GM13976 (cell line): ENCODE data around the gene KDM4C.

Source experiments
- DNase-seq: peaks from one replicate; pipeline ENCODE4 v3.0.0; 2012; ENCODE audit warnings: low spot score
- CTCF ChIP-seq: IDR thresholded peaks from 2 replicates; pipeline ENCODE4 v1.5.1; 2012; ENCODE audit warnings: borderline replicate concordance, mild to moderate bottlenecking; ENCODE audit not compliant: insufficient read depth; ENCODE audit errors: extremely low read depth, missing control alignments, control extremely low read depth
- in situ Hi-C: fragments of 300-500 bp; cut with MboI; formaldehyde crosslinking; loops from one replicate; pipeline ENCODE4 v1.12.0; 2022; ENCODE audit warnings: low sequenced_read_pairs, mixed read lengths, inconsistent platforms; ENCODE audit not compliant: unreplicated experiment

Gene KDM4C

GRCh38 chr9:7145361-7146069 lies 387.7 kb downstream of the KDM4C start:
- DNase-seq = no peak
- in situ Hi-C loops = no loop called here
- no peak for TF ChIP-seq CTCF

GRCh38 chr9:7146582-7146981 lies 388.8 kb downstream of the KDM4C start:
- no peak for DNase-seq
- TF ChIP-seq CTCF = no peak
- in situ Hi-C loops = no loop called here

- TF ChIP-seq CTCF = no peak
- DNase-seq = no peak
- in situ Hi-C loops = no loop called here
Observed at GRCh38 chr9:7147121-7148090, 389.6 kb downstream of the KDM4C start.

GRCh38 chr9:7148243-7148765 lies 390.5 kb downstream of the KDM4C start:
- in situ Hi-C loops = no loop called here
- DNase-seq = no peak

GRCh38 chr9:7149258-7149657 lies 391.5 kb downstream of the KDM4C start:
- in situ Hi-C loops = no loop called here
- no peak for TF ChIP-seq CTCF
- DNase-seq = no peak

More at GRCh38 chr9:7148243-7148765, 390.5 kb downstream of the KDM4C start:
- TF ChIP-seq CTCF = no peak

GRCh38 chr9:7150153-7150890 lies 392.5 kb downstream of the KDM4C start:
- no peak for TF ChIP-seq CTCF
- no peak for DNase-seq
- in situ Hi-C loops = no loop called here
